Activated CD4-positive, alpha-beta T cell treated with anti-CD3 and anti-CD28 coated beads, Interleukin-2, amount 50 U/mL, for 16 hours (primary cell): ENCODE data around the gene MEGF11.

Experiments
- DNase-seq: peaks from one replicate; pipeline ENCODE4 v3.0.0-alpha.2; 2020

The MEGF11 gene

GRCh38 chr15:66165856-66166255 lies 87.7 kb downstream of the MEGF11 start:
- DNase-seq, result no peak

GRCh38 chr15:66164788-66165187 lies 88.8 kb downstream of the MEGF11 start:
- DNase-seq, result no peak

- DNase-seq, result no peak
Observed at GRCh38 chr15:66163553-66163952, 90.0 kb downstream of the MEGF11 start.

- DNase-seq, result no peak
Observed at GRCh38 chr15:66162286-66162685, 91.3 kb downstream of the MEGF11 start.

GRCh38 chr15:66161575-66162118 lies 91.9 kb downstream of the MEGF11 start:
- no peak for DNase-seq

- no peak for DNase-seq
Observed at GRCh38 chr15:66161108-66161507, 92.4 kb downstream of the MEGF11 start.

GRCh38 chr15:66157507-66157906 lies 96.0 kb downstream of the MEGF11 start:
- DNase-seq, result no peak

- no peak for DNase-seq
Observed at GRCh38 chr15:66156310-66156975, 97.1 kb downstream of the MEGF11 start.

GRCh38 chr15:66155065-66155464 lies 98.5 kb downstream of the MEGF11 start:
- no peak for DNase-seq

- no peak for DNase-seq
Observed at GRCh38 chr15:66154581-66154980, 99.0 kb downstream of the MEGF11 start.

- no peak for DNase-seq
Observed at GRCh38 chr15:66153549-66154415, 99.8 kb downstream of the MEGF11 start.

GRCh38 chr15:66152650-66153049 lies 100.9 kb downstream of the MEGF11 start:
- no peak for DNase-seq

GRCh38 chr15:66151809-66152208 lies 101.7 kb downstream of the MEGF11 start:
- DNase-seq, result no peak

- DNase-seq, result no peak
Observed at GRCh38 chr15:66149871-66150270, 103.7 kb downstream of the MEGF11 start.

- DNase-seq, result no peak
Observed at GRCh38 chr15:66148187-66148586, 105.4 kb downstream of the MEGF11 start.

- no peak for DNase-seq
Observed at GRCh38 chr15:66147440-66147839, 106.1 kb downstream of the MEGF11 start.

- DNase-seq, result no peak
Observed at GRCh38 chr15:66145726-66146182, 107.8 kb downstream of the MEGF11 start.

- no peak for DNase-seq
Observed at GRCh38 chr15:66144978-66145725, 108.4 kb downstream of the MEGF11 start.

- no peak for DNase-seq
Observed at GRCh38 chr15:66142285-66142684, 111.3 kb downstream of the MEGF11 start.

GRCh38 chr15:66139591-66140207 lies 113.9 kb downstream of the MEGF11 start:
- DNase-seq, result no peak

- DNase-seq, result no peak
Observed at GRCh38 chr15:66138892-66139590, 114.5 kb downstream of the MEGF11 start.
